Fibroblast of the conjunctiva (primary cell): ENCODE data around the gene CHIC2.
"Not testable (repeated sequence)": the region's sequence is repeated elsewhere in the genome, so short reads cannot be mapped to it uniquely, and the experiment has no call there.

ENCODE experiments used
- DNase-seq: peaks from one replicate; pipeline ENCODE4 v3.0.0-alpha.2; 2010; ENCODE audit warnings: low read depth

The CHIC2 gene

DNA sequence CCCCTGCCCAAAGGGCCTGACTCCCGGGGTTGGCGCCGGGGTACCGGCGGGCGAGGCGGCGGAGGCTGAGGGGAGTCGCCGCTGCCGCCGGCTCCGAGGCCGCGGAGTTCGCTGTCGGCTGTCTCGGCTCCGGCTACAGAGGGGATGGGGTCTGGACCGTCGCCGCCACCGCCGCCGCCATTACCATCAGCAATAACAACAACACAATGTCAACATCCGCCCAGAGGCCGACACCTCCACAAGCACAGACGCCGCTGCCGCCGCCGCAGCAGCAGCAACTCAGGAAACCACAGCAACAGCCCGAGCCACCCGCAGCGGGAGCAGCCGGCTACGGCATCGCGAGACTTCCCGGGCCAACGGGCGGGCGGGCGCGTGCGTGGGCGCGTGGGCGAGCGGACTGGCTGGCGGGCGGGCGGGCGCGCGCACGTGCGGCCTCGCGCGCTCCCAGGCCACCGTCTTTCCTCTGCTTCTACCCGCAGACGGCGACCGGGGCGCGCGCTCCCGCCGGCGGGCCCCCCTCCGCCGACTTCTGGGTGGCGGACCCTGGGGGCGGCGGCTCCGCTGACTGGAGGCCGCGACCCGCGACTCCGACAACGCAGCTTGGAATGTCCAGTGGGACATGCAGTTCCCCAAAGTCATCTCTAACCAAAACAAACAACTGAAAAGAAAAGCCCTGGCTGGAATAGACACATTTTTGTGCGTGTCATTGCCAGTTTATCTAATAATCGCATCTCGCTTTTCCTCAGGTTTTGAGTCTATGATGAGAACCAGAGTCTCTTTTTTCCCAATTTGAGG, at the start of gene CHIC2:
Gene CHIC2 (minus strand): TSS at position 289 of the 795 bp plus-strand sequence. CDS start 305 bp downstream, outside the sequence.
- DNase-seq: peak; percentile 88

GRCh38 chr4:54113206-54113605, 48.8 kb upstream of the CHIC2 start:
- DNase-seq: not testable (repeated sequence)

GRCh38 chr4:54110019-54110416, 45.6 kb upstream of the CHIC2 start:
- no peak for DNase-seq

GRCh38 chr4:54109241-54110018, 45.0 kb upstream of the CHIC2 start:
- DNase-seq: no peak

DNA sequence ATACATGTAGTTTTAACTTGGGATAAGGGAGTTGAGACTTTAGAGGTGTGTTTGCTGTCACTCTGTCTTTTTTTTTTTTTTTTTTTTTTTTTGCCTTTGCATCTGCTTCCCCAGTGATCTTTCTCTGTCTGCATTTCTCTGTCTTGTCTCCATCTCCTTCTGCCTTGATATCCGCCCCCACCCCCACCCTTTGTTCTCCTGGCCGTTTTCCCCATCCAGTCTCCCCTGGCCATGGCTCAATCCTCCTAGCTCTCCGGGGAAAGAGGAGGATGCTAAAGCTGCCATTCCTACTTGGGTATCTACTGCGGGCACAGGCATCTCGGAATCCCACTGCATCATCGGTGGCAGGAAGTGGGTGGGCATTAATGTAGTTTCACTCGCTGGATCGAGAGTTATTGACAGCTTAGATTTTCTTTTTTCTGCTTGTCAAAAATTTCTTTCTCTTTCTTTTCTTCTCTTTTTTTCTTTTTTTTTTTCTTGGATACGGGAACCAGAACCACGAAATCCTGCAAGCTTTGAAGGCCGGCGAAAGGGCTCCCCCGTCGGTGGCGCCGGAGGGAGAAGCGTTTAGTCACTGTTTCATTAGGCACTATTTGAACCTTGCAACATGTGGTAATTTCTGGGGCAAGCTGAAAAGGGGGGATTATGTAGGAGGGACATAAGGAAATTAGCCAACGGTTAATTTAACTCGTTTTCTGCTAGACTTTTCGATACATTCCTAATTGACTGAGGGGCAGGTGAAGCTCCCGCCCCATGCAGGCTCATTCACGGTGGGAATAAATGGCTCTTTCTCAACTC, 43.7 kb upstream of the CHIC2 start:
- no peak for DNase-seq

- DNase-seq: no peak
These were observed 40.5 kb upstream of the CHIC2 start for GRCh38 chr4:54104907-54105306.

DNA sequence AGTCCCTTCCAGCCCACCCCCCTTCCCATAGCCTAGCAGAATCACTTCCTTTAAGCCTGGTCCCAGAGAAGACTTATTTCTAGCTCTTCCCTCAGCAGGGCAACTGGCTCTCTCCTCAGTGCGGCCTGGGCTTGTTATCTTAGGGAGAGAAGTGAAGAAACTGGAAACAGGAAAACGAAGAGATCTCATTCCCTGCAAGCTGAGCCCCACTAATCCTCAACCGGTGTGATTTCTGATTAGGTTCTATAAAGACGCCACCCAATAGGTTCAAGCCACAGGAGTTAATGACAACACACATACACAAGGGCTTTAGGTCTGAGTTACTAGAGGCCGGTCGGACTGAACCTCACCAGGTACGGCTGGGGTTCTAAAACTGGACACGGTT, 38.8 kb upstream of the CHIC2 start:
- DNase-seq: no peak

GRCh38 chr4:54102531-54103106, 38.2 kb upstream of the CHIC2 start:
- DNase-seq: no peak

- DNase-seq: no peak
These were observed 37.0 kb upstream of the CHIC2 start for GRCh38 chr4:54101190-54102041.

DNA sequence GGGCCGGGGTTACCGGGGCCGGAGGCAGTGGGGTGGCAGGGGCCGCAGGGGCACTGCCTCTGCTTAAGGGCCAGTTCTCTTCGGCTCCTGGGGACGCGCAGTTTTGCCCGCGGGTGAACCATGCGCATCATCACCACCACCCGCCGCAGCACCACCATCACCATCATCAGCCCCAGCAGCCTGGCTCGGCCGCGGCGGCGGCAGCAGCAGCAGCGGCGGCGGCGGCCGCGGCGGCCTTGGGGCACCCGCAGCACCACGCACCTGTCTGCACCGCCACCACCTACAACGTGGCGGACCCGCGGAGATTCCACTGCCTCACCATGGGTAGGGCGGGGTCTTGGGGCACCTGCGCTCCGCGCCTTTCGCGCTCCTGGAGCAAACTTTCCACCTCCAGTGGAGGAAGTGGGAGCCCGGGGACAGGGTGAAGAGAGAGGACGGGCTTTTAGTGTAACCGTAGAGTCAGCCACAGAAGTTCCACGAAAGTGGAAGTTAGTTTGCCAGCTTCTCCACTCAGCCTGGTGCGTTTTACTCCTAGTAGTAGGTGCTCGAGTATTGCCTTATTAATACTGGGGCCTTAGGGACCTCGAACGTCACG, 36.3 kb upstream of the CHIC2 start:
- no peak for DNase-seq

- DNase-seq: no peak
These were observed 35.6 kb upstream of the CHIC2 start, which contains the start of gene GSX2 for GRCh38 chr4:54099748-54100574. Gene GSX2, plus strand, starts transcription at chr4:54100163. Its CDS starts 182 bp downstream, at chr4:54100345.

GRCh38 chr4:54099287-54099747, 34.9 kb upstream of the CHIC2 start:
- no peak for DNase-seq

DNA sequence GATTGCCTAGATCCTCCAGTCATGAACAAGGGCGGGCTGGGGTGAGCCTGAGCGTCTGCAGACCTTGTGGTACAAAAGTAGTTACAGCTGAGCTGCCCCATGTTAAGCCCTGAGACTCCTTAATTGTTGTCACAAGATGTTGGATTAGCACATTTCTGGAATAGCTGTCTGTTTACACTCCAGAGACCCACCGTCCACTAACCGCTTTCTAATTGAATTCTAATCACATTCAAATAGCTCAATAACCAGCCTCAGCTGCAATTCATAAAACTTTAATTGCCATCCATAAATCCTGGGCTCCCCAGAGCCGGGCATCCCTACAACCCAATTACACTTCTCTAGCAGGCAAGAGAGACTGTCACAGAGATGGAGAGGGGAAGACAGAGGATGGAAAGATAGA, 34.0 kb upstream of the CHIC2 start:
- DNase-seq: no peak

GRCh38 chr4:54097152-54097551, 32.7 kb upstream of the CHIC2 start:
- DNase-seq: no peak

- DNase-seq: no peak
These were observed 32.0 kb upstream of the CHIC2 start for GRCh38 chr4:54096295-54096962.

GRCh38 chr4:54095110-54095825, 30.9 kb upstream of the CHIC2 start:
- DNase-seq: no peak

DNA sequence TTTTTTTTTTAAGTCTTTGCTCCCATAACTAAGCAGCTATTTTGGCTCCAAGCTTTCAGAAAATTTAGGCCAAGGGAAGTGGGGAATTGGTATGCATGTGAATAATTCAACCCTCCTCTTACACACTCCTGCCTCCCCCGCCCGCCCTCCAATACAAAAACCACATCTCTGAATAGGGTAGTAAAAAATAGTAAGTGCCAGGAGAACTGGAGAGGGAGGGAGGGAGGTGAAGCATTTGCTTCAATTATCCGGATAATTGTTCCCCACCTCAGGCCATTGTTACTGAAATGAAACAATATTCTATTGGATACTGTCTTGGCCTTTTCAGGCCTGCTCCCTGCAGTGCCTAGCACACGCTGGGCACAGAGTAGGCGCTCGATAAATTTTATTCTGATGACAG, 30.0 kb upstream of the CHIC2 start:
- no peak for DNase-seq
